ENCODE measurements around the gene MYF5. TPM values are rescaled to one million over a fixed set of nuclear protein-coding genes. Genes with fewer than 3 reads are reported as not detected.

MYF5 gene
- total RNA-seq, 1 donor from 2014 or later = not detected

DNA sequence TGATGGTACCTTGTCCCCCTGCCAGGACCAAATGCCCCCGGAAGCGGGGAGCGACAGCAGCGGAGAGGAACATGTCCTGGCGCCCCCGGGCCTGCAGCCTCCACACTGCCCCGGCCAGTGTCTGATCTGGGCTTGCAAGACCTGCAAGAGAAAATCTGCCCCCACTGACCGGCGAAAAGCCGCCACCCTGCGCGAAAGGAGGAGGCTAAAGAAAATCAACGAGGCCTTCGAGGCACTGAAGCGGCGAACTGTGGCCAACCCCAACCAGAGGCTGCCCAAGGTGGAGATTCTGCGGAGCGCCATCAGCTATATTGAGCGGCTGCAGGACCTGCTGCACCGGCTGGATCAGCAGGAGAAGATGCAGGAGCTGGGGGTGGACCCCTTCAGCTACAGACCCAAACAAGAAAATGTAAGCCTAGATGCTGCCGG is 8.9 kb upstream of the MYF5 start:
- TF ChIP-seq, protein P1, sequence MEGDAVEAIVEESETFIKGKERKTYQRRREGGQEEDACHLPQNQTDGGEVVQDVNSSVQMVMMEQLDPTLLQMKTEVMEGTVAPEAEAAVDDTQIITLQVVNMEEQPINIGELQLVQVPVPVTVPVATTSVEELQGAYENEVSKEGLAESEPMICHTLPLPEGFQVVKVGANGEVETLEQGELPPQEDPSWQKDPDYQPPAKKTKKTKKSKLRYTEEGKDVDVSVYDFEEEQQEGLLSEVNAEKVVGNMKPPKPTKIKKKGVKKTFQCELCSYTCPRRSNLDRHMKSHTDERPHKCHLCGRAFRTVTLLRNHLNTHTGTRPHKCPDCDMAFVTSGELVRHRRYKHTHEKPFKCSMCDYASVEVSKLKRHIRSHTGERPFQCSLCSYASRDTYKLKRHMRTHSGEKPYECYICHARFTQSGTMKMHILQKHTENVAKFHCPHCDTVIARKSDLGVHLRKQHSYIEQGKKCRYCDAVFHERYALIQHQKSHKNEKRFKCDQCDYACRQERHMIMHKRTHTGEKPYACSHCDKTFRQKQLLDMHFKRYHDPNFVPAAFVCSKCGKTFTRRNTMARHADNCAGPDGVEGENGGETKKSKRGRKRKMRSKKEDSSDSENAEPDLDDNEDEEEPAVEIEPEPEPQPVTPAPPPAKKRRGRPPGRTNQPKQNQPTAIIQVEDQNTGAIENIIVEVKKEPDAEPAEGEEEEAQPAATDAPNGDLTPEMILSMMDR (IDR thresholded peaks at IDR 0.05) = no peak
- Mint-ChIP-seq H3K27ac (ENCODE audit: unreplicated experiment) (no peak overlapping the region), H3K27me3 (ENCODE audit: low read depth) (peaks cover 33% of the 10 kb centered on the region), H3K4me3 (ENCODE audit: unreplicated experiment) (peak overlapping the region; percentile 70), H3K9me3 (ENCODE audit: low read depth) (no peaks in the 10 kb centered on the region), H3K4me1 (ENCODE audit: low read depth) (peaks cover 17% of the 10 kb centered on the region), H3K36me3 (ENCODE audit: low read depth) (peaks cover 4% of the 10 kb centered on the region)
- peak; percentile 81 for DNase-seq (ENCODE audit: low spot score)

DNA sequence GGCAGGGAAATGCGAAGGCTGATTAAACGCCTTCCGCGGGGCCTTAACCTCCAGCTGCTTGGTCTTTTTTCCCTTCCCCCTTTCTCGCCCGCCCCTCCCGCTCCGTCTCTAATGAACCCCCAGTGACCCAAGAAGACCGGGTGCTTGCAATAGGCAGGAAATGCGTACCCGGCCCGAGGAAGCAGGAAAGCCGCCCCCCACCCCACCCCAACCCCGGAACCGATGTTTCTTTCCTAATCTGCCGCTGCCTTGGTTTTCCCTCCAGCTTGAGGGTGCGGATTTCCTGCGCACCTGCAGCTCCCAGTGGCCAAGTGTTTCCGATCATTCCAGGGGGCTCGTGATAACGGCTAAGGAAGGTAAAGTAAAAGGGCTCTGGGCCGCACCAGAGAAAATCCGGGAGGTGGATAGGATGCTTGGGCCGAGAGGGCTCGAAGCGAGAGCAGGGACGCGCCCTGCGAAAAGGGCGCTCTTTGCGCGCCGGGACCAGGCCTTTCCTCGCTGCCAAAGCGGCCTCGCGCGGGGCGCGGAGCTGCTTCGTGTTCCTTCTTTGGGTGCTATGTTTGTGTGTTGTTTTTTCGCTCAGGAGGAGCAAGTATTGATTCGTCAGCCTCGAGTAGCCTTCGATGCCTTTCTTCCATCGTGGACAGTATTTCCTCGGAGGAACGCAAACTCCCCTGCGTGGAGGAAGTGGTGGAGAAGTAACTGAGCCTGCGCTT is 8.3 kb upstream of the MYF5 start:
- Mint-ChIP-seq H3K4me3 (ENCODE audit: unreplicated experiment) (peak overlapping the region; percentile 70), H3K27ac (ENCODE audit: unreplicated experiment) (no peak overlapping the region), H3K36me3 (ENCODE audit: low read depth) (peaks cover 4% of the 10 kb centered on the region), H3K27me3 (ENCODE audit: low read depth) (peaks cover 36% of the 10 kb centered on the region), H3K4me1 (ENCODE audit: low read depth) (peaks cover 11% of the 10 kb centered on the region), H3K9me3 (ENCODE audit: low read depth) (no peaks in the 10 kb centered on the region)
- TF ChIP-seq, protein P1 (IDR thresholded peaks at IDR 0.05) = no peak
- no peak for DNase-seq (ENCODE audit: low spot score)

DNA sequence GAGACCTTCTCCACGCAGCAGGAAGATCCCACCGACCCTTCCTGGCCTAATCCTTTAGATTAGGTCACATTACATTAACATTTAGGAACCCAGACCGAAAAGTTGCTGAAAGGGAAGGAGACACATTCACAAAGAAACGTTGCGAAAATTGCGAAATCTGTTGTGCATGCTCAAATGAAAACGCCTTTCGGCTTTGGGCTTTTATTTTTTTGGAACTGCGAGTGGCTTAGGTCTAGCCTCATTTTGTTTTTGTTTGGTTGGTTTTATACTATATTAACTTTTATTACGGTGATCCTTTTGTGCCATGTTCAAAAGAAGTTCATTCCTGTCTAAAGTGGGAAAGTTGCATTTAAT is 7.8 kb upstream of the MYF5 start:
- Mint-ChIP-seq H3K27me3 (ENCODE audit: low read depth) (peaks cover 40% of the 10 kb centered on the region), H3K36me3 (ENCODE audit: low read depth) (peaks cover 4% of the 10 kb centered on the region), H3K9me3 (ENCODE audit: low read depth) (no peaks in the 10 kb centered on the region), H3K4me3 (ENCODE audit: unreplicated experiment) (peak overlapping the region; percentile 70), H3K27ac (ENCODE audit: unreplicated experiment) (no peak overlapping the region), H3K4me1 (ENCODE audit: low read depth) (peaks cover 14% of the 10 kb centered on the region)
- DNase-seq (ENCODE audit: low spot score) = no peak
- TF ChIP-seq, protein P1 (IDR thresholded peaks at IDR 0.05) = no peak

DNA sequence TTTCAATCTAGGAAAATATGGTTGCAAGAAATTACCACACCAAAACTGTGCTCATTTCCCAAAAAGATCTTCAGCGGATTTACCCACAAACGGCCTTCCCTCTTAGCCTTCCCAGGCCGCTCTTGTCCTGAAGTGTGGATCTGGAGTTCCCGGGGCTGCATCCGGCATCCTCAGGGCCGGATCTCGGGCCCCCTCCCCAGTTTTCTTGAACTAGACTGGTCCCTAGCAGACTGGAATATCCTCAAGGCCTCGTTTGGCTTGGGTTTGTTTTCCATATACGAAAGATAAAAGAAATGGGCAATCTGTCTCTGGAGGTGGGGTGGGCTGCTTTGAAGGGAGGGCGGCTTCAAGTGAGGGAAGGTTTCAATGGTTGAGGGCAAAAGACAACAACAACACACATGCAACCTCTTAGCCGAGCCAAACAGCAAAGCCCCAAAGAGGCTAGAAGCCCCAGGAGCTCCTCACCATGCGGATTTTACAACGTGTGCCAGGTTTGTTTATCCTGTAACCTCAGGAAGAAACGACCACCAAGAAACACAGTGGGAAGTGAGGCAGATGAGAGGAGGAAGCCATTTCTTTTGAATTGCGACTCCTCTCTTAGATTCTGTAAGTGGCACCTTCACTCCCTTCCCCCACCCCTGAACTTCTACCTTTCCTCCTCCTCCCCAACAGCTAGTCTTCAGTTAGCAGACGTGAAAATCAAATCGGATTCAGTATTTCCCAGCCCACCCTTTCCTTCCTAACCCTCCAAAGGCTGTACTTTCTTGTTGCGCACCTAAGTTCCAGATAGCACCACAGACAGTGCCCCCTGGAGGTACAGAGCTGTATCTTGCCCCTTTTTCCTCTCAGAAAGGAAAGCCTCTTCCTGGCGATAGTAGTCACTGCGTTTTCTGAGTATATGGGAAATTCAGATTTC is 6.6 kb upstream of the MYF5 start:
- Mint-ChIP-seq H3K9me3 (ENCODE audit: low read depth) (no peaks in the 10 kb centered on the region), H3K27ac (ENCODE audit: unreplicated experiment) (no peak overlapping the region), H3K36me3 (ENCODE audit: low read depth) (peaks cover 4% of the 10 kb centered on the region), H3K27me3 (ENCODE audit: low read depth) (peaks cover 48% of the 10 kb centered on the region), H3K4me1 (ENCODE audit: low read depth) (peaks cover 19% of the 10 kb centered on the region), H3K4me3 (ENCODE audit: unreplicated experiment) (no peak overlapping the region)
- DNase-seq (ENCODE audit: low spot score) = no peak
- TF ChIP-seq, protein P1 (IDR thresholded peaks at IDR 0.05) = peak; percentile 61

DNA sequence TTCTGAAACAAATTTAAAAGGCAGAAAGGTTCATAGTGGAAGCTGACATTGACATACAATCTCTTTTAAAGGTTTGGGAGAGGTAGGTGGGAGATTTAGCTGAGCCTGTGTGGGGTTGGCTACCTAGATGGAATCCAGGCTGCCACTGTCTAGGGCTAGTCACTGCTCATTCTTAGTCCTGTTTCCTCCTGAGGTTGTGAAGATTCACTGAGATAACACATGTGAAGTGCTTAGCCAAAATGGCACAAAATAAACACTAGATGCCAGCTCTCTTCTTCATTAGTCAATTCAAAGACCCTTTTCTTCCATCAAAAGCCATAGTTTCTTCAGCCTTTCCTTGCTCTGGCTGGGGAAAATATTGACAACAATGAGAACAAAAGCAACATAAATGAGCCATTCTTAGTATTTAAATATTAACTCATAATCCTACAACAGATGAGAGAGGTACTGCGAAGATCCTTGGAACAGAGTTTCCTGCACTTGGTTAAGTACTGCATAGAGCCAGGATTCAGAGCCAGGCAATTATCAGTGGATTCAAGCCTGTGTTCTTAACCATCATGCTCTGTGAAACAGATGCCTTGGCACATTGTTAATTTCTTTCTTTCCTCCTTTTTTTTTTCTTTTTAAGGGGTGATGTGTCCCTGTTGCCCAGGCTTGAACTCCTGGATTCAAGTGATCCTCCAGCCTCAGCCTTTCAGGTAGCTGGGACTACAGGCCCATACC is 5.8 kb upstream of the MYF5 start:
- Mint-ChIP-seq H3K27me3 (ENCODE audit: low read depth) (peaks cover 50% of the 10 kb centered on the region), H3K36me3 (ENCODE audit: low read depth) (peaks cover 4% of the 10 kb centered on the region), H3K27ac (ENCODE audit: unreplicated experiment) (no peak overlapping the region), H3K9me3 (ENCODE audit: low read depth) (no peaks in the 10 kb centered on the region), H3K4me3 (ENCODE audit: unreplicated experiment) (no peak overlapping the region), H3K4me1 (ENCODE audit: low read depth) (peaks cover 19% of the 10 kb centered on the region)
- no peak for DNase-seq (ENCODE audit: low spot score)
- TF ChIP-seq, protein P1 (IDR thresholded peaks at IDR 0.05) = no peak

Measured in chondrocyte (in vitro differentiated cells).